ENCODE data around the gene SPP1. TPM values are rescaled to one million over a fixed set of nuclear protein-coding genes. Genes with fewer than 3 reads are reported as not detected.
"Not testable (repeated sequence)": the region's sequence is repeated elsewhere in the genome, so short reads cannot be mapped to it uniquely, and the experiment has no call there.

The SPP1 gene
- polyA plus RNA-seq (ENCODE audit: insufficient read length in 4 of 4), result 100 to 1,000 TPM; 103 to 545 (median 277) TPM

- no peak for DNase-seq (ENCODE audit: low read depth in 4 of 4, low spot score in 3 of 4)
Measured at GRCh38 chr4:87975466-87975865, at the start of gene SPP1. TSS of gene SPP1 (plus strand) at chr4:87975714. CDS start at chr4:87976896, 1,182 bp downstream.

- no peak for DNase-seq (ENCODE audit: low read depth in 4 of 4, low spot score in 3 of 4)
Measured at GRCh38 chr4:87926554-87927098, 48.9 kb upstream of the SPP1 start.

- DNase-seq (ENCODE audit: low read depth in 4 of 4, low spot score in 3 of 4), result no peak
Measured at GRCh38 chr4:87930629-87931028, 44.9 kb upstream of the SPP1 start.

GRCh38 chr4:87931932-87932331, 43.6 kb upstream of the SPP1 start:
- no peak for DNase-seq (ENCODE audit: low read depth in 4 of 4, low spot score in 3 of 4)

- no peak for DNase-seq (ENCODE audit: low read depth in 4 of 4, low spot score in 3 of 4)
Measured at GRCh38 chr4:87932718-87933141, 42.8 kb upstream of the SPP1 start.

GRCh38 chr4:87933337-87933736, 42.2 kb upstream of the SPP1 start:
- DNase-seq (ENCODE audit: low read depth in 4 of 4, low spot score in 3 of 4), result no peak

- DNase-seq (ENCODE audit: low read depth in 4 of 4, low spot score in 3 of 4), result no peak
Measured at GRCh38 chr4:87934157-87934704, 41.3 kb upstream of the SPP1 start.

- no peak for DNase-seq (ENCODE audit: low read depth in 4 of 4, low spot score in 3 of 4)
Measured at GRCh38 chr4:87934973-87935372, 40.5 kb upstream of the SPP1 start.

GRCh38 chr4:87935954-87936353, 39.6 kb upstream of the SPP1 start:
- not testable (repeated sequence) for DNase-seq (ENCODE audit: low read depth in 4 of 4, low spot score in 3 of 4)

- no peak for DNase-seq (ENCODE audit: low read depth in 4 of 4, low spot score in 3 of 4)
Measured at GRCh38 chr4:87937523-87937922, 38.0 kb upstream of the SPP1 start.

GRCh38 chr4:87938746-87939145, 36.8 kb upstream of the SPP1 start:
- DNase-seq (ENCODE audit: low read depth in 4 of 4, low spot score in 3 of 4), result no peak

GRCh38 chr4:87939978-87940690, 35.4 kb upstream of the SPP1 start:
- no peak for DNase-seq (ENCODE audit: low read depth in 4 of 4, low spot score in 3 of 4)

- DNase-seq (ENCODE audit: low read depth in 4 of 4, low spot score in 3 of 4), result not testable (repeated sequence)
Measured at GRCh38 chr4:87940809-87941208, 34.7 kb upstream of the SPP1 start.

GRCh38 chr4:87941537-87942392, 33.7 kb upstream of the SPP1 start:
- DNase-seq (ENCODE audit: low read depth in 4 of 4, low spot score in 3 of 4), result no peak

- no peak for DNase-seq (ENCODE audit: low read depth in 4 of 4, low spot score in 3 of 4)
Measured at GRCh38 chr4:87943660-87944149, 31.8 kb upstream of the SPP1 start.

GRCh38 chr4:87944967-87945366, 30.5 kb upstream of the SPP1 start:
- no peak for DNase-seq (ENCODE audit: low read depth in 4 of 4, low spot score in 3 of 4)

GRCh38 chr4:87946766-87947165, 28.7 kb upstream of the SPP1 start:
- no peak for DNase-seq (ENCODE audit: low read depth in 4 of 4, low spot score in 3 of 4)

GRCh38 chr4:87947381-87948160, 27.9 kb upstream of the SPP1 start:
- DNase-seq (ENCODE audit: low read depth in 4 of 4, low spot score in 3 of 4), result no peak

- peak in 2 of 4 donors; percentile 36 to 51 for DNase-seq (ENCODE audit: low read depth in 4 of 4, low spot score in 3 of 4)
Measured at GRCh38 chr4:87949961-87950360, 25.6 kb upstream of the SPP1 start.

- DNase-seq (ENCODE audit: low read depth in 4 of 4, low spot score in 3 of 4), result no peak
Measured at GRCh38 chr4:87950493-87950892, 25.0 kb upstream of the SPP1 start.

Data from left renal pelvis (tissue), 4 donors.